Activated naive CD4-positive, alpha-beta T cell (primary cell): ENCODE data around the gene STAM2.
"Not testable (repeated sequence)": the region's sequence is repeated elsewhere in the genome, so short reads cannot be mapped to it uniquely, and the experiment has no call there.

Source experiments
- DNase-seq, 4 experiments: peaks; one replicate each; lab custom pipeline; 2025; lab: John Stamatoyannopoulos, UW

STAM2 gene

GRCh38 chr2:152106464-152106863, 69.1 kb downstream of the STAM2 start:
- no peak for DNase-seq

GRCh38 chr2:152103271-152103670, 72.3 kb downstream of the STAM2 start:
- no peak for DNase-seq

- no peak for DNase-seq
Observed at GRCh38 chr2:152100961-152101360, 74.6 kb downstream of the STAM2 start.

GRCh38 chr2:152099367-152100050, 76.1 kb downstream of the STAM2 start:
- no peak for DNase-seq

GRCh38 chr2:152098496-152099366, 76.8 kb downstream of the STAM2 start, which contains the start of gene CACNB4:
CACNB4 (minus strand) TSS chr2:152099044.
- DNase-seq: no peak

GRCh38 chr2:152097801-152098495, 77.6 kb downstream of the STAM2 start:
- no peak for DNase-seq

GRCh38 chr2:152097290-152097800, 78.2 kb downstream of the STAM2 start:
- DNase-seq: no peak

- DNase-seq: no peak
Observed at GRCh38 chr2:152095146-152095545, 80.4 kb downstream of the STAM2 start.

GRCh38 chr2:152094014-152094413, 81.5 kb downstream of the STAM2 start:
- no peak for DNase-seq

GRCh38 chr2:152093464-152093863, 82.1 kb downstream of the STAM2 start:
- no peak for DNase-seq

- DNase-seq: no peak
Observed at GRCh38 chr2:152092095-152092494, 83.5 kb downstream of the STAM2 start.

- not testable (repeated sequence) for DNase-seq
Observed at GRCh38 chr2:152090726-152091125, 84.8 kb downstream of the STAM2 start.

GRCh38 chr2:152089238-152089637, 86.3 kb downstream of the STAM2 start:
- DNase-seq: no peak

GRCh38 chr2:152088006-152088405, 87.6 kb downstream of the STAM2 start:
- no peak for DNase-seq

- no peak for DNase-seq
Observed at GRCh38 chr2:152086231-152086630, 89.3 kb downstream of the STAM2 start.

GRCh38 chr2:152084076-152084475, 91.5 kb downstream of the STAM2 start:
- DNase-seq: no peak

GRCh38 chr2:152083202-152083875, 92.2 kb downstream of the STAM2 start:
- no peak for DNase-seq

GRCh38 chr2:152078662-152079061, 96.9 kb downstream of the STAM2 start:
- DNase-seq: no peak

- DNase-seq: no peak
Observed at GRCh38 chr2:152078023-152078422, 97.5 kb downstream of the STAM2 start.

- DNase-seq: no peak
Observed at GRCh38 chr2:152075461-152076050, 100.0 kb downstream of the STAM2 start.

GRCh38 chr2:152072011-152072410, 103.6 kb downstream of the STAM2 start:
- no peak for DNase-seq
